SU-DHL-6 (cell line): ENCODE measurements around the gene JMJD6.

Source experiments
- H2AFZ ChIP-seq: fragments of 200-600 bp; sonication (generic); 2 replicates; pipeline ENCODE4 v1.6.1; 2014; ENCODE audit warnings: low read depth, mild to moderate bottlenecking, moderate library complexity, mixed read lengths, antibody characterized with exemption, low read length; ENCODE audit not compliant: severe bottlenecking
- H3F3A ChIP-seq: fragments of 200-600 bp; shearing (Covaris generic); 2 replicates; pipeline ENCODE4 v1.6.0; 2016; ENCODE audit warnings: antibody characterized with exemption, mild to moderate bottlenecking; ENCODE audit not compliant: insufficient read depth
- H3K27ac ChIP-seq: fragments of 200-600 bp; sonication (generic); 2 replicates; pipeline ENCODE4 v1.5.1; 2016; ENCODE audit warnings: low read depth, mild to moderate bottlenecking, low read length, moderate library complexity, mixed read lengths
- H3K27me3 ChIP-seq: fragments of 200-600 bp; sonication (generic), shearing (Covaris generic); 2 replicates; pipeline ENCODE4 v1.6.0; 2014; ENCODE audit warnings: mild to moderate bottlenecking, low read length
- H3K36me3 ChIP-seq: fragments of 200-600 bp; sonication (generic); 2 replicates; pipeline ENCODE4 v1.6.1; 2014; ENCODE audit warnings: mild to moderate bottlenecking, low read length, mixed read lengths
- H3K4me2 ChIP-seq: fragments of 300-600, 200-600 bp; shearing (Covaris generic), sonication (generic); 2 replicates; pipeline ENCODE4 v1.6.0; 2014; ENCODE audit warnings: low read length, low read depth, mild to moderate bottlenecking; ENCODE audit not compliant: poor library complexity, severe bottlenecking
- H3K4me3 ChIP-seq: fragments of 200-600 bp; sonication (generic); 2 replicates; pipeline ENCODE4 v1.5.1; 2014; ENCODE audit warnings: antibody characterized with exemption, low read length, mild to moderate bottlenecking, mixed read lengths; ENCODE audit not compliant: insufficient read depth, poor library complexity, severe bottlenecking
- H3K79me2 ChIP-seq: fragments of 200-600 bp; sonication (generic); 2 replicates; pipeline ENCODE4 v1.6.1; 2014; ENCODE audit warnings: mild to moderate bottlenecking, low read length, moderate library complexity; ENCODE audit not compliant: insufficient read depth
- H3K9ac ChIP-seq: fragments of 200-600 bp; sonication (generic); 2 replicates; pipeline ENCODE4 v1.7.0; 2014; ENCODE audit warnings: mild to moderate bottlenecking, low read length
- H3K9me2 ChIP-seq: fragments of 200-600 bp; sonication (generic); replicated peaks from 2 replicates; pipeline ENCODE4 v1.6.1; 2014; ENCODE audit warnings: low read length; ENCODE audit not compliant: insufficient read depth
- H3K9me3 ChIP-seq: fragments of 200-600 bp; sonication (generic); 2 replicates; pipeline ENCODE4 v1.6.1; 2014; ENCODE audit warnings: low read length, mixed read lengths; ENCODE audit not compliant: insufficient read depth
- H4K20me1 ChIP-seq: fragments of 200-600 bp; sonication (generic); 2 replicates; pipeline ENCODE4 v1.6.1; 2014; ENCODE audit warnings: low read depth, mild to moderate bottlenecking, antibody characterized with exemption, low read length, moderate library complexity, mixed read lengths
- CTCF ChIP-seq: fragments of 200-600 bp; sonication (generic); IDR thresholded peaks from one replicate; pipeline ENCODE4 v1.5.1; 2017; ENCODE audit warnings: antibody characterized with exemption, mild to moderate bottlenecking, low read length, moderate library complexity; ENCODE audit not compliant: insufficient read depth, poor library complexity, severe bottlenecking
- EZH2phosphoT487 ChIP-seq: fragments of 200-600 bp; sonication (generic), shearing (Covaris generic); conservative IDR thresholded peaks from 2 replicates; pipeline ENCODE4 v1.6.1; 2018; ENCODE audit warnings: mild to moderate bottlenecking, antibody characterized with exemption, low read length, moderate library complexity, mixed read lengths

Gene JMJD6

GRCh38 chr17:76685846-76686245 is 40.6 kb downstream of the JMJD6 start:
- no peaks in the 10 kb centered on the region for H3K79me2 ChIP-seq

GRCh38 chr17:76685366-76685765 is 41.0 kb downstream of the JMJD6 start:
- no peaks in the 10 kb centered on the region for H3K9me2 ChIP-seq
- no peaks in the 10 kb centered on the region for H3F3A ChIP-seq
- no peak overlapping the region for H3K4me2 ChIP-seq
- no peak overlapping the region for H3K9ac ChIP-seq
- H3K27ac ChIP-seq: no peak overlapping the region
- H3K4me3 ChIP-seq: no peak overlapping the region
- H3K79me2 ChIP-seq: no peaks in the 10 kb centered on the region
- H3K36me3 ChIP-seq: no peaks in the 10 kb centered on the region
- H3K9me3 ChIP-seq: no peaks in the 10 kb centered on the region
- no peak for TF ChIP-seq EZH2phosphoT487
- no peak for TF ChIP-seq CTCF
- no peak overlapping the region for H2AFZ ChIP-seq
- H4K20me1 ChIP-seq: no peaks in the 10 kb centered on the region
- no peaks in the 10 kb centered on the region for H3K27me3 ChIP-seq

More at GRCh38 chr17:76685846-76686245, 40.6 kb downstream of the JMJD6 start:
- H3F3A ChIP-seq: no peaks in the 10 kb centered on the region
- H3K4me2 ChIP-seq: no peak overlapping the region
- H4K20me1 ChIP-seq: no peaks in the 10 kb centered on the region
- H3K27me3 ChIP-seq: no peaks in the 10 kb centered on the region
- no peak overlapping the region for H2AFZ ChIP-seq
- TF ChIP-seq CTCF: no peak
- TF ChIP-seq EZH2phosphoT487: no peak
- no peaks in the 10 kb centered on the region for H3K9me2 ChIP-seq
- H3K9ac ChIP-seq: no peak overlapping the region
- H3K36me3 ChIP-seq: no peaks in the 10 kb centered on the region
- no peak overlapping the region for H3K27ac ChIP-seq
- no peaks in the 10 kb centered on the region for H3K9me3 ChIP-seq
- H3K4me3 ChIP-seq: no peak overlapping the region

- Histone ChIP-seq H4K20me1 (no peaks in the 10 kb centered on the region), H3K27ac (no peak overlapping the region), H3F3A (no peaks in the 10 kb centered on the region), H3K36me3 (no peaks in the 10 kb centered on the region), H3K4me2 (no peak overlapping the region), H3K4me3 (no peak overlapping the region), H3K79me2 (no peaks in the 10 kb centered on the region), H3K9me2 (no peaks in the 10 kb centered on the region), H2AFZ (no peak overlapping the region), H3K27me3 (no peaks in the 10 kb centered on the region), H3K9ac (no peak overlapping the region), H3K9me3 (no peaks in the 10 kb centered on the region)
- TF ChIP-seq EZH2phosphoT487 (no peak), CTCF (no peak)
Observed at GRCh38 chr17:76684756-76685155, 41.6 kb downstream of the JMJD6 start.
